Vagina (tissue), 2 donors: ENCODE data around the gene TGM5.

Experiments
- POLR2A ChIP-seq, 2 donors: fragments of 450-650 bp; IDR thresholded peaks; one replicate each; pipeline ENCODE4 v1.6.1; 2017; ENCODE audit warnings: antibody characterized with exemption in 2 of 2, mild to moderate bottlenecking in 2 of 2, moderate library complexity in 2 of 2
- POLR2AphosphoS5 ChIP-seq, 2 donors: sonication (generic); formaldehyde crosslinking; IDR thresholded peaks; one replicate each; pipeline ENCODE4 v1.9.0; 2017; ENCODE audit warnings: antibody characterized with exemption in 2 of 2, mild to moderate bottlenecking in 2 of 2, low read depth in 1 of 2; ENCODE audit not compliant: insufficient read depth in 1 of 2
- TF ChIP-seq, protein P1 (sequence below), 3 experiments: fragments of 450-650 bp in 2 of 3; fragments of 200-600 bp in 1 of 3; sonication (generic) in 1 of 3; IDR thresholded peaks; one replicate each; pipeline ENCODE4 v1.5.1; 2017 to 2019; ENCODE audit warnings: antibody characterized with exemption in 3 of 3, mild to moderate bottlenecking in 2 of 3, moderate library complexity in 2 of 3

DNA sequence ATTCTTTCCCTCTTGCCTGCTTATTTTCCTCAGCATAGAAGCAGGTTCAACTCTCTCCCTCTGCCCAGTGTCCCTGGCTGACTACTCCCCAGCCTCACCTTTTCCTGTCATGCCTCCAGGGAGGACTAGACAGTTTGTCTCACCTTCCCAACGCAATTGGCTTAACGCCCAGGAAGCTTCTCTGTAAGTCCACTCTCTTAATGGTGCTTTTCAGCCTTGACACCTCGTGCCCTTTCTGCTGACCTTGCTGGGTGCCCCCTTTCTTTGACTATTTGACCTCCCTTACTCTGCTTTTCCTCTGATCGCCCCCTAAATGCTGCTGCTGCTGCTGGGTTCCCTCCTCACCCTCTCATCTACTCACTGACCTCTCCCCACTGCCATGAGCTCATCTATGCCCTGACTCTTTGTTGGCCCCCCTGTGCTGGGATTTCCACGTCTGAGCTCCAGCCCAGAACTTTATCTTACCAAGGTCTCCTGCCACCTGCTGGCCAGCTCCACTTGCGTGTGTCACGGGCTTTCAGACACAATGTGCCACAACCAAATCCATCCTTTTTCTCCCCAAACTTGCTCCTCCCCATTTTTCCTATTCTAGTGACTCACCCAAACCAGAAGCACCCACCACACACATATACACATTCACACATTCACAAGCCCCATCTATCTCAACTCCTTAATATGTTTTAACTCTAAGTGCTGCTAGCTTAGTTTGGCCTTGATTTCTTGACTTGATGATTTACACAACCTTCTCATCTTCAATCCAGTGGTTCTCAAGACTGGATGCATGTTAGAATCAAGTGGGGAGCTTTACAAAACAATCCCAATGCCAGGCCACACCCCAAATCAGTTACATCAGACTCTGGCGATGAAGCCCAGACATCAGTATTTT lies 62.5 kb downstream of the TGM5 start:
- TF ChIP-seq, protein P1, sequence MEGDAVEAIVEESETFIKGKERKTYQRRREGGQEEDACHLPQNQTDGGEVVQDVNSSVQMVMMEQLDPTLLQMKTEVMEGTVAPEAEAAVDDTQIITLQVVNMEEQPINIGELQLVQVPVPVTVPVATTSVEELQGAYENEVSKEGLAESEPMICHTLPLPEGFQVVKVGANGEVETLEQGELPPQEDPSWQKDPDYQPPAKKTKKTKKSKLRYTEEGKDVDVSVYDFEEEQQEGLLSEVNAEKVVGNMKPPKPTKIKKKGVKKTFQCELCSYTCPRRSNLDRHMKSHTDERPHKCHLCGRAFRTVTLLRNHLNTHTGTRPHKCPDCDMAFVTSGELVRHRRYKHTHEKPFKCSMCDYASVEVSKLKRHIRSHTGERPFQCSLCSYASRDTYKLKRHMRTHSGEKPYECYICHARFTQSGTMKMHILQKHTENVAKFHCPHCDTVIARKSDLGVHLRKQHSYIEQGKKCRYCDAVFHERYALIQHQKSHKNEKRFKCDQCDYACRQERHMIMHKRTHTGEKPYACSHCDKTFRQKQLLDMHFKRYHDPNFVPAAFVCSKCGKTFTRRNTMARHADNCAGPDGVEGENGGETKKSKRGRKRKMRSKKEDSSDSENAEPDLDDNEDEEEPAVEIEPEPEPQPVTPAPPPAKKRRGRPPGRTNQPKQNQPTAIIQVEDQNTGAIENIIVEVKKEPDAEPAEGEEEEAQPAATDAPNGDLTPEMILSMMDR (IDR thresholded peaks at IDR 0.05) = peak; percentile 14 to 30 (median 22)
- TF ChIP-seq POLR2A (IDR thresholded peaks at IDR 0.05) (no peak), POLR2AphosphoS5 (IDR thresholded peaks at IDR 0.05; ENCODE audit: insufficient read depth in 1 of 2, low read depth in 1 of 2) (no peak)
